ENCODE results near the gene CLTCL1. TPM values are rescaled to one million over a fixed set of nuclear protein-coding genes. Genes with fewer than 3 reads are reported as not detected.
A peak's percentile ranks its signal among the peaks of the same experiment; 100 is the strongest.

Gene CLTCL1
- total and polyA plus RNA-seq, 9 of the 15 experiments (the other 6 are each of a cell fraction or from before 2014, with no cell fraction given): 1.1 to 11.7 (median 5.0) TPM

- TF ChIP-seq ATF3 (IDR thresholded peaks at IDR 0.05) (no peak), ATF3 (CRISPR knock-in tag; conservative IDR thresholded peaks at IDR 0.05) (0 out of 2 replicates have a peak, but pooled peaks have one; percentile 49), TSHZ1 (CRISPR knock-in tag; IDR thresholded peaks at IDR 0.05) (no peak), MTA1 (IDR thresholded peaks at IDR 0.05; ENCODE audit: borderline replicate concordance) (no peak), TBP (optimal IDR thresholded peaks at IDR 0.05; ENCODE audit: low read depth, low read length) (no peak), KDM4B (IDR thresholded peaks at IDR 0.05; ENCODE audit: borderline replicate concordance in 2 of 2, low read depth in 1 of 2) (0 out of 4 replicates have a peak, but pooled peaks of 1 of the 2 experiments have one; percentile 24), ZNF518B (CRISPR knock-in tag; IDR thresholded peaks at IDR 0.05) (no peak), GATAD2B (IDR thresholded peaks at IDR 0.05; ENCODE audit: borderline replicate concordance) (no peak), EWSR1 (IDR thresholded peaks at IDR 0.05; ENCODE audit: borderline replicate concordance, low read depth, partially characterized antibody) (no peak)
Observed at GRCh38 chr22:19183216-19183615, 108.3 kb downstream of the CLTCL1 start (continued).
